Ishikawa (cell line): ENCODE data around the gene NPAS1.

Experiments
- CREB1 ChIP-seq: IDR thresholded peaks from 2 replicates; pipeline ENCODE4 v1.6.1; 2012; ENCODE audit warnings: low read depth
- FOXM1 ChIP-seq: IDR thresholded peaks from 2 replicates; pipeline ENCODE4 v1.6.1; 2012; ENCODE audit warnings: low read depth, borderline replicate concordance
- TAF1 ChIP-seq: IDR thresholded peaks from 2 replicates; pipeline ENCODE4 v1.6.1; 2012; ENCODE audit warnings: low read depth, mild to moderate bottlenecking
- YY1 ChIP-seq: IDR thresholded peaks from 2 replicates; pipeline ENCODE4 v1.6.1; 2012; ENCODE audit warnings: low read depth

DNA sequence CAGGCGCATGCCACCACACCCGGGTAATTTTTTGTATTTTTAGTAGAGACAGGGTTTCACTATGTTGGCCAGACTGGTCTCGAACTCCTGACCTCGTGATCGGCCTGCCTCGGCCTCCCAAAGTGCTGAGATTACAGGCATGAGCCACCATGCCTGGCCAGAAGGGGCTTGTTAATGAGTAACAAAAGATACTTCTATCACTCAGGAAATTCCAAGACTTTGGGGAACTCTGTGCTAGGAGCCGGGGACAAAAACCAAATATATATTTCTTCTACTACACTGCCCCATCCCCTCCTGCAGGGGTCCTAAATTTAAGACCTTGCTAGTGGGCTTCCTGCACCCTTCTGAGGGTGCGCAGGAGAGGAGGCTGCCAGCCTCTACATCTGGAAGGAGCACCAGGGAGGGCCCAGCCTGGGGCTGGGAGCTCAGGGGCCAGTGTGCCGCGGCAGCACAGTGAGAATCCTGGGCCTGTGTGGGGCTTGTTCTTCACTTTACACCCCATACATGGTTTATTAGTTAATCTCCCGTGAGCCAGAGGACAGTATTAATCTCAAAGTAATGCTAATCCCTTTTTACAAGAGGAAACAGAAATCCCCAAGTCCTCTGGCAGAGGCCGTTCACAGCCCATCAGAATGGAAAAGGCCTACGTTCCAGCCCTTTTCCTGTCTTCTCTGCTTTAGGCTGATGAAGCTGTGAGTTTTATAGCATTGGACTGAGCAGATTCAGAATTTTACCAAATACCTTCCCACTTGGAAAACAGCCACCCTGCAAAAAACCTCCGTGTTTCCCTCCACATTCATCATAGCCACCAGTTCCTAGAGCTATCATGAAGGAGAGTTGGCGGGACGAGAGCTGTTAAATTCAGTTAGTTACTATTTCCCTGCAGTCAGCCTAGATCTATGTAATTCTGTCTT, 44.4 kb upstream of the NPAS1 start:
- TF ChIP-seq CREB1 = no peak
- no peak for TF ChIP-seq TAF1
- TF ChIP-seq YY1 = no peak
- no peak for TF ChIP-seq FOXM1
